Activated CD8-positive, alpha-beta memory T cell treated with anti-CD3 and anti-CD28 coated beads, Interleukin-2, amount 50 U/mL, for 24 hours (primary cell): ENCODE results near the gene TLK2.
"Not testable (repeated sequence)": the region's sequence is repeated elsewhere in the genome, so short reads cannot be mapped to it uniquely, and the experiment has no call there.

Experiments used
- DNase-seq: peaks from one replicate; pipeline ENCODE4 v3.0.0-alpha.2; 2020; ENCODE audit errors: extremely low read depth

The TLK2 gene

GRCh38 chr17:62600805-62601204, 122.2 kb downstream of the TLK2 start:
- DNase-seq = no peak

GRCh38 chr17:62601471-62601870, 122.8 kb downstream of the TLK2 start:
- DNase-seq = no peak

- DNase-seq = not testable (repeated sequence)
Measured at GRCh38 chr17:62603783-62604182, 125.2 kb downstream of the TLK2 start.

DNA sequence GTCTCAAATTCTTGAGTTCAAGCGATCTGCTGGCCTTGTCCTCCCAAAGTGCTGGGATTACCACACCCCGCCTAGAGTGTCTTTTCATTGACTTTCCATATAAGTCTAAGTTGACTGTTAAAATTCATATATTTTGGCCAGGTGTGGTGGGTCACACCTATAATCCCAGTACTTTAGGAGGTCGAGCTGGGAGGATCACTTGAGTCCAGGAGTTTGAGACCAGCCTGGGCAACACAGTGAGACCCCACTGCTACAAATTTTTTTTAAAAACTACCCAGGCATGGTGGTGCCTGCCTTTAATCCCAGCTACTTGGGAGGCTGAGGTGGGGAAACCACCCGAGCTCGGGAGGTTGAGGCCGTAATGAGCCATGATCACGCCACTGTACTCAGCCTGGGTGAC, 127.0 kb downstream of the TLK2 start:
- DNase-seq = no peak

GRCh38 chr17:62611292-62611691, 132.7 kb downstream of the TLK2 start:
- no peak for DNase-seq

- DNase-seq = no peak
Measured at GRCh38 chr17:62611728-62612127, 133.1 kb downstream of the TLK2 start.

DNA sequence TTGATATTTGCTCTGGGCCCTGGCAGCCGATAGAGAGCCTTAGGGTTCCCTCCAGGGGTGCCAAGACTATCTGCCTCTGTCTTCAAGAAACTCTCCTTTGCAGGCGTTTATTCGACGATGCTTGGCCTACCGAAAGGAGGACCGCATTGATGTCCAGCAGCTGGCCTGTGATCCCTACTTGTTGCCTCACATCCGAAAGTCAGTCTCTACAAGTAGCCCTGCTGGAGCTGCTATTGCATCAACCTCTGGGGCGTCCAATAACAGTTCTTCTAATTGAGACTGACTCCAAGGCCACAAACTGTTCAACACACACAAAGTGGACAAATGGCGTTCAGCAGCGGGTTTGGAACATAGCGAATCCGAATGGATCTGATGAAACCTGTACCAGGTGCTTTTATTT, 133.7 kb downstream of the TLK2 start:
- not testable (repeated sequence) for DNase-seq

DNA sequence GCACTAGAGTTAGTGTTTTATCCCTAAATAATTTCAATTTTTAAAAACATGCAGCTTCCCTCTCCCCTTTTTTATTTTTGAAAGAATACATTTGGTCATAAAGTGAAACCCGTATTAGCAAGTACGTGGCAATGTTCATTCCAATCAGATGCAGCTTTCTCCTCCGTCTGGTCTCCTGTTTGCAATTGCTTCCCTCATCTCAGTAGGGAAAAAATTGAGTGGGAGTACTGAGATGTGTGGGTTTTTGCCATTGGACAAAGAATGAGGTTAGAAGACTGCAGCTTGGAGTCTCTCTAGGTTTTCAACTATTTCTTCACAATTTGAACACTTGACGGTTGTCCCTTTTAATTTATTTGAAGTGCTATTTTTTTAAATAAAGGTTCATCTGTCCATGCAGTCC, 134.5 kb downstream of the TLK2 start:
- not testable (repeated sequence) for DNase-seq

- no peak for DNase-seq
Measured at GRCh38 chr17:62614142-62614541, 135.5 kb downstream of the TLK2 start.

DNA sequence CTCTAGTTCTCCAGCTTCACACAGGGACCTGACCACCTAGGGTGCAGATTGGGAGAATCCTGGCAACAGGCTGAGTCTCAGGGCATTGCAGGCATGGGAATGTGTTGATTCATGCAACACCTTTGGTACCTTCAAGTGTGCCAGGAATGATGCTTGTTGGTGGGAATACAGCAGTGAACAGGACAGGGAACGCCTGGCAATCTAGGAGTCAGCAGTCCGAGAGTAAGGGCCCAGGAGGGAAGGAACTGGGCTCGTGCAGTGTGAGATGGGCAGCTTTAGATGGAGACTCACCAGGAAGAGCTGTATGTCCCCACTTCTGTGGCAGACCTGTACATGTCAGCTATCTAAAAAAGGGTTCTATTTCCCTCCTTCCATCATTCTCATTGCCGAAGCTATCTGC, 136.9 kb downstream of the TLK2 start:
- DNase-seq = no peak

- DNase-seq = no peak
Measured at GRCh38 chr17:62616993-62617893, 138.6 kb downstream of the TLK2 start.

DNA sequence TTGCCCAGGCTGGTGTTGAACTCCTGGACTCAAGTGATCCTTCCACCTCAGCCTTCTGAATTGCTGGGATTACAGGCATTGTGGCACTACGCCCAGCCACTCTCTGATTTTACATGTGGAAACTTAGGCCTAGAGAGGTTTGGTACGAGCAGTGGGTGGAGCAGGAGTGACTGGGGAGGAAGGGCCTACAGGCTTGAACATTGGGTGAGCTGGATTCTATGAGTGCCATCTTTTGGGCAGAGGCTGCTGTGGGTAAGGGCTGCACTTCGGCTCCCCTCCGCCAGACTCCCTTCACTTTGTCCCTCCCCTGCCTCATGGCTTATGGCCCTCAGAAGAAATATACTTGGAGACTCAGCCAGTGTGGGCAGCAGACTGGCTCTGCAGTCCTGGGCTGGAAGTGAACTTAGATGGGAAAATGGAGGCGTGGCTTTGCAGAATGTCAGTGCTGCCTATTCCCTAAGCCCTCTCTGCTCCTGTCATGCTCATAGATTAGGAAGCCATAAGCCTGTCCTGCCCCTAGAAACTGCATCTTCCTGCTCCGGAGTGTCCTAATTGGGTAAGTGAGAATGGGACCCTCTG, 139.4 kb downstream of the TLK2 start:
- DNase-seq = no peak

DNA sequence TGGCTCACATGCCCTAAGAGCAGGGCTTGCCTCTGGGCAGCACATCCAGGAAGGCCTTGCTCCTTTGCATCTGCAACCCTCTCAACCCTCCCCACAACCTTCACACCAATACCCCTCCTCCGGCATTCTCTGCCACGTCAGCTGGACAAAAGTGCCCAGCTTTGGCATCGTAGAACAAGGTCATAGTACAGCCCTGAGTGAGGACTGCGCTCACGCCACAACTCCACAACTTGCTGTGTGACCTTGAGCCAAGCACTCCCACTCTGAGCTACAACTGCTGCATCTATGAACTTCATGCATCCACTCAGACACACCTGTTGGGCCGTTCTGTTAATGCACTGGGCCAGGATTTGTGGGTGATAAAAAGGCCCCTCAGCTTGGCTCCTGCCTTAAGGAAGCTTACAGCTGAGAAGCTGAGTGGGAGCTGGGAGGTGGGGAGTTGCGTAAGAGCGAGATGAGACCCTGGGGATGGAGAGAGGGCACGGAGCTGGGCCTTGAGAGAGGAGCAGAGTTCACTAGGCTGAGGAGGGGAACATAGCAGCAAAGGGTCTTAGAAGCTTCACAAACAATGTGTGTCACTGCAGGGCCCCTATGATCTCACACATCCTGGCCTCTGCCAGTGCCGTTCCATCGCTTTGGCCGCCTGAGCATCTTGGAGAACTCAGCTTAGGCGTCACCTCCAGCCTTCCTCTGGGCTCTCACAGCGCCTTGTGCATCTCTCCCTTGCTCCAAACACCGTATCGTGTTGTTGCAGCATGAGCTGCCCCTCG, 140.2 kb downstream of the TLK2 start:
- no peak for DNase-seq

- no peak for DNase-seq
Measured at GRCh38 chr17:62619417-62620155, 141.0 kb downstream of the TLK2 start.

DNA sequence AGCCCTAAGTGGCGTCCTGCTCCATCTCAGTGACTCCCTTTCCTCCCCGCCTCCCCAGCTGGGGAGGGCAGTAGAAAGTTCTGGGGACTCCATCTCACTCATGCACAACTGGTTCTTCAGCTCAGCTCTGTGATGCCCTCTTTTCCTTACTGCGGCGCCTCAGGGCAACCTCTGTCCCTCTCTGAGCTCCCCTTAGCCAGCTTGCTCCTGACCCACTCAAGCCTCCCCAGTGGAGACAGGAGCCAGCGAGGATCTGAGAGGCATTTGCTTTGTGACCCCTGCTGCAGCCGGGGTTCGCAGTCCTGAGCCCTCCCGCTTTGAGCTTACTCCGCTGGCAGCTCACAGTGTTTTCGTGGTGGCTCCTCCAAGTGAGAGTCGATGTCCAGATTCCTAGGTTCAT, 142.6 kb downstream of the TLK2 start:
- DNase-seq = no peak

GRCh38 chr17:62625184-62625869, 146.7 kb downstream of the TLK2 start:
- DNase-seq = no peak

DNA sequence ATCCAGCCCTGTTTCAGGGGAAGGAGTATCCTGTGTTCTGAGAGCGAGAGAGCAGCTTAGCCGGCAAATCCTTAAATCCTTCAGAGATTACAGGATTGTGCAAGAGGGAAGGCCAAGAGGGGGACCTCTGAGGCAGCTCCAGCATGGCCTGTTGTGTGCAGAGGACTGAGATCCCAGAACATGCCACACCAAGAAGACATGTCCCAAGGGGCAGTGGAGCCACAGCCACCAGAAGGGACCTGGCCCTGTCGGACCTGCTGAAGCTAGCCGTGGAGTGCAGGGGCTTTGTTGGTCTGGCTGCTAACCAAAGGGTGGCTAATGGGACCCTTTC, 147.2 kb downstream of the TLK2 start:
- no peak for DNase-seq

DNA sequence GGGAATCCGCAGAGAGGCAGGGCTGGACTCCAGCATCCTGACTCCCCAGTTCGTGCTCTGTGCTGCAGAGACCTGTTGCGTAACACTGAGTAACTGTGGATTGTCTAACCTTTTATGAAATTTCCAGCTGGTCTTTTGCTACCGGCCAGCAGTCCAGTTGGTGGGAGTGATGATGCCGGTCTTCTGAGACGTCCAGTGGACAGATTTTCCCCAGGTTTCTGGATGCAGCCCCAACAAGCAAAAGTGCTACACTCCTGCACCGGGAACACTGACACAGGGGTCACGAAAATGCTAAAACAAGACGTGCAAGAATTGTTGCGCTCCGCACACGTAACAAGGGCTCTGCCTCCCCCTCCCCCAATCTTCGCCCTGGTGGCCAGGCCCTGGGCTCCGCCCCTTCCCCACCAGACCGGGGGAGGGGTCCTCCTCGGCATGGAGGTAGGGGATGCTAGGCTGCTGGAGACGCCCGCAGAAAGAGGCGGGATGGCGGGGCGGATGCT, 148.1 kb downstream of the TLK2 start:
- no peak for DNase-seq

DNA sequence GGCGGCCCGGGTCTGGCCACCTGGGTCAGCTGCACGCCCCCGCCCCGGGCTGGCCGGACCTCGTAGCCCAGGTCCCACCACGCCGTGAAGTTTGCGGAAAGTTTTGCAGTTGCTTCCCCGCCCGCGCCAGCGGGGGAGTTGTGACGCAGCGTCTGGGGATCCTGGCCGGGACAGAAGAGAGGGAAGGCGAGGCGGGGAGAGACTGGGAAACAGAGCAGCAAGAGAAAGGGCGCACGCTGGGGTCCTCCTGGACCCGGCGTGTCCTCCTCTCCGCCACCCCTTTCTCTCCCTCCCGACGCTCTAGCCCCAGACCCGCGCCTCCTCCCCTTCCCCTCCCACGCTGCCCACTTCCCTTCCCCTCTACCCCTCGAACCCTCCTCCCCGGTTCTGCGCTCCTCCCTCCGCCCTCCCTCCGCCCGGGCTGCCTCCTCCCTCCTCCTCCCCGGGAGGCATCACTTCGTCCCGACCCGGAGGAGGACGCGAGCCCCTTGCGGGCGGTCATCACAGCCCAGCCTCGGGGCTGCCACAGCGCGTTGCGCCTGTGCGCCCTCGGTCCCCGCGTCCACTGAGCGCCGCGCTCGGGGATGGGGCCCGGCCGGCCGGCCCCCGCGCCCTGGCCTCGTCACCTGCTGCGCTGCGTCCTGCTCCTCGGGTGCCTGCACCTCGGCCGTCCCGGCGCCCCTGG, 148.7 kb downstream of the TLK2 start, which contains the start of gene MRC2:
Gene MRC2 (plus strand): TSS at position 452 of the 685 bp plus-strand sequence. CDS start 133 bp downstream, at position 585.
- no peak for DNase-seq

- no peak for DNase-seq
Measured at GRCh38 chr17:62627904-62628633, 149.4 kb downstream of the TLK2 start.
